B cell (primary cell): Measurements from ENCODE around the gene SLC25A10. TPM values are rescaled to one million over a fixed set of nuclear protein-coding genes. Genes with fewer than 3 reads are reported as not detected.
A peak's percentile ranks its signal among the peaks of the same experiment; 100 is the strongest.

ENCODE experiments used
- ATAC-seq: fragments of 200-7000 bp; cut with Tn5 transposase; one replicate; pipeline ENCODE4 v1.10.0; 2021; ENCODE audit warnings: low read depth, mild to moderate bottlenecking, moderate number of reproducible peaks, moderate library complexity
- CTCF ChIA-PET: fragments of 350-600 bp; sonication (Branson Sonifier 250); formaldehyde crosslinking; loops from one replicate; lab custom pipeline; 2021; ENCODE audit warnings: antibody characterized with exemption, inconsistent platforms; lab: Charles Lee
- POLR2A ChIA-PET: fragments of 350-600 bp; sonication (Branson Sonifier 250); formaldehyde crosslinking; loops from one replicate; lab custom pipeline; 2021; ENCODE audit warnings: antibody characterized with exemption; lab: Charles Lee
- DNase-seq: peaks from one replicate; pipeline ENCODE4 v3.0.0; 2013
- H2AFZ ChIP-seq: 2 replicates; pipeline ENCODE4 v1.6.1; 2012; ENCODE audit warnings: mild to moderate bottlenecking, low read depth, low read length; ENCODE audit not compliant: insufficient read depth, poor library complexity, severe bottlenecking
- H3K27ac ChIP-seq, 2 donors: 1 replicate in 1 of 2; 2 replicates in 1 of 2; pipeline ENCODE4 v1.5.1; 2012 to 2013; ENCODE audit warnings: low read length in 2 of 2, mild to moderate bottlenecking in 2 of 2, moderate library complexity in 1 of 2
- H3K27me3 ChIP-seq, 4 experiments: fragments of 200-600 bp in 1 of 4; sonication (generic) in 1 of 4; replicated peaks in 1 of 4; 1 replicate in 2 of 4; 2 replicates in 2 of 4; pipeline versions ENCODE4 v1.6.1 to v1.7.0; 2013 to 2016; ENCODE audit warnings: low read length in 3 of 4, mild to moderate bottlenecking in 2 of 4, mixed read lengths in 1 of 4, moderate library complexity in 1 of 4; ENCODE audit not compliant: insufficient read depth in 4 of 4, control insufficient read depth in 3 of 4; ENCODE audit errors: control extremely low read depth in 1 of 4
- H3K36me3 ChIP-seq, 2 experiments: replicated peaks in 1 of 2; 1 replicate in 1 of 2; 2 replicates in 1 of 2; pipeline versions ENCODE4 v1.6.1 to v1.7.1; 2013; ENCODE audit warnings: low read length in 1 of 2; ENCODE audit not compliant: insufficient read depth in 2 of 2, control insufficient read depth in 1 of 2; ENCODE audit errors: control extremely low read depth in 1 of 2, extremely low read depth in 1 of 2
- H3K4me1 ChIP-seq, 2 donors: fragments of 200-600 bp in 1 of 2; sonication (generic) in 1 of 2; 1 replicate in 1 of 2; 2 replicates in 1 of 2; pipeline versions ENCODE4 v1.5.1 to v1.6.1; 2013 to 2017; ENCODE audit warnings: low read length in 2 of 2; ENCODE audit not compliant: control insufficient read depth in 2 of 2, insufficient read depth in 2 of 2
- H3K4me2 ChIP-seq: replicated peaks from 2 replicates; pipeline ENCODE3; 2012; ENCODE audit warnings: mild to moderate bottlenecking, low read depth, low read length; ENCODE audit not compliant: poor library complexity, severe bottlenecking
- H3K4me3 ChIP-seq, 5 experiments: fragments of 200-600 bp in 1 of 5; sonication (generic) in 1 of 5; 1 replicate in 3 of 5; 2 replicates in 2 of 5; pipeline versions ENCODE4 v1.5.1 to v1.7.0; 2011 to 2016; ENCODE audit warnings: low read length in 4 of 5, mild to moderate bottlenecking in 4 of 5, low read depth in 2 of 5, control low read depth in 1 of 5, moderate library complexity in 1 of 5; ENCODE audit not compliant: insufficient read depth in 1 of 5; ENCODE audit errors: control extremely low read depth in 1 of 5, extremely low read depth in 1 of 5
- H3K79me2 ChIP-seq: fragments of 200-600 bp; sonication (generic); one replicate; pipeline ENCODE4 v1.6.0; 2016; ENCODE audit warnings: low read length; ENCODE audit not compliant: control insufficient read depth, insufficient read depth
- H3K9ac ChIP-seq: fragments of 200-600 bp; sonication (generic); 2 replicates; pipeline ENCODE4 v1.6.1; 2017; ENCODE audit warnings: mild to moderate bottlenecking, low read length, moderate library complexity
- H3K9me3 ChIP-seq, 3 donors: one replicate each; pipeline versions ENCODE4 v1.6.1 to v1.7.1; 2013; ENCODE audit warnings: low read length in 2 of 3; ENCODE audit not compliant: control insufficient read depth in 2 of 3, insufficient read depth in 1 of 3; ENCODE audit errors: control extremely low read depth in 1 of 3
- H4K20me1 ChIP-seq: 2 replicates; pipeline ENCODE4 v1.6.0; 2012; ENCODE audit warnings: mild to moderate bottlenecking, low read length; ENCODE audit not compliant: insufficient read depth, control insufficient read depth, poor library complexity, severe bottlenecking
- H3K27ac Mint-ChIP-seq: one replicate; pipeline ENCODE4 v1.8.0; 2021; ENCODE audit warnings: mixed read lengths
- H3K27me3 Mint-ChIP-seq: one replicate; pipeline ENCODE4 v1.8.0; 2021; ENCODE audit warnings: mixed read lengths
- H3K4me1 Mint-ChIP-seq: one replicate; pipeline ENCODE4 v1.8.0; 2021; ENCODE audit warnings: mixed read lengths
- H3K4me3 Mint-ChIP-seq: one replicate; pipeline ENCODE4 v1.8.0; 2021; ENCODE audit warnings: mixed read lengths
- H3K9me3 Mint-ChIP-seq: one replicate; pipeline ENCODE4 v1.8.0; 2022; ENCODE audit warnings: mixed read lengths; ENCODE audit not compliant: insufficient read depth
- EZH2 ChIP-seq: IDR thresholded peaks from 2 replicates; pipeline ENCODE4 v1.6.1; 2012; ENCODE audit warnings: borderline replicate concordance, low read depth, mild to moderate bottlenecking, moderate library complexity, low read length; ENCODE audit not compliant: insufficient read depth, poor library complexity, severe bottlenecking
- WGBS: methylation state at CpG from one replicate; pipeline ENCODE4 v1.1.5; 2013; ENCODE audit warnings: missing lambda C conversion rate; ENCODE audit not compliant: insufficient coverage; 5-methylcytosine and 5-hydroxymethylcytosine counted together
- intact Hi-C: fragments of 100-400 bp; cut with micrococcal nuclease; formaldehyde crosslinking; loops from one replicate; pipeline ENCODE4 v1.10.0; 2022
- polyA plus RNA-seq: library from polyadenylated mRNA; depleted of rRNA; stranded (reverse); fragments of >200 nt; gene quantifications from 2 replicates; pipeline ENCODE4 v1.2.3, GENCODE V29; 2012
- total RNA-seq, 2 donors: library from RNA; stranded (reverse); fragments of 120-200 nt in 1 of 2; gene quantifications; 1 replicate in 1 of 2; 2 replicates in 1 of 2; pipeline versions ENCODE4 v1.2.3 to v1.2.4, GENCODE V29; 2013 to 2022
- TF ChIP-seq, protein P1 (sequence below): fragments of 200-600 bp; IDR thresholded peaks from one replicate; pipeline ENCODE4 v1.8.0; 2022; ENCODE audit warnings: antibody characterized with exemption, mild to moderate bottlenecking

SLC25A10 gene
- total and polyA plus RNA-seq, 2 donors (not counting 1 experiment from before 2014, with no cell fraction given), result 3.9 to 5.0 TPM

DNA sequence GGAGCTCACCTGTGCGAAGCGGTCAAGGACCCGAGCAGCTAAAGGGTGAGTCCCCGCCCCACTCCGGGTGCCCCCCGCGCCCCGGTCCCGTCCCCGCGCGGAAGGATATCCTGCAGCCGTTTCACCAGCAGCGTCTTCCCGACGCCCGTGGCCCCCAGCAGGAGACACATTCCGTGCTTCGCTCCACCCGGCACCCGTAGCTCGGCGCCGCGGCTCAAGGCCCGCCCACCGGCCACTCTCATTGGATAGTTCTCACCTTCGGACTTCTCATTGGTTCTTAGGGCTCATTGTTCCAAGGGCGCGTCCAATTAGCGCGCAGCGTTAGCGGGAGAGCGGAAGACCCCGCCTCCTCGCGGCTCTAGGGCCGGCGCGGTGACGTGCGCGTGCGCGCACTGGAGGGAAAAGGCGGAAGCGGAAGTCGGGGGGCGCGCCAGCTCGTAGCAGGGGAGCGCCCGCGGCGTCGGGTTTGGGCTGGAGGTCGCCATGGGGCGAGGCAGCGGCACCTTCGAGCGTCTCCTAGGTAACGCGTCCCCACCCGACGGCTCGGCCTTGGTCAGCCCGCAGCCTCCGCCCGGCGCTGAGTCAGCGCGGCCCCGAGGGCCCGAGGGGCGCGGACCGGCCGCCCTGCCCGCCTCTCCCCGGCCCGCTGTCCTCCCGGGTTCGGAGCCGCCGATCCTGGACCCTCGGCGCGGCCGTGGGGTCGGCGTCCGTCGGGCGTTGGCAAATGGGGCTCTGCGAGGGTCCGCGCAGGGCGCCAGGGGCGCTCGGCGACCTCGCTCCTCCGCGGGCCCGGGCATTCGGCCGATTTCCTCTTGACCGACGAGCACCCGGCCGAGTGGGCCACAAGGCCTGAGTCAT is 28.3 kb upstream of the SLC25A10 start, which contains the start of the genes ARL16 and HGS:
Gene ARL16 (minus strand): TSS at position 214 of the 858 bp plus-strand sequence. CDS start 44 bp downstream, at position 170.
Gene HGS (plus strand): TSS at position 428 of the 858 bp plus-strand sequence. CDS start 56 bp downstream, at position 484.
- intact Hi-C loops, result loop anchor here (1.0 to 2.0 kb wide), 5 partner anchors 18 to 207 kb away; partner anchors contain the start of genes ALYREF, ANAPC11, CCDC137 and MRPL12
- H3K4me1 ChIP-seq, result peaks cover 22 to 25% of the 10 kb centered on the region in 2 donors
- H3K9ac ChIP-seq, result peak within 1 kb of the TSS; percentile 92
- H3K9me3 ChIP-seq, result no peaks in the 10 kb centered on the region
- peak within 1 kb of the TSS; percentile 90 for H3K4me2 ChIP-seq
- Mint-ChIP-seq H3K9me3 (no peaks in the 10 kb centered on the region), H3K4me3 (peak within 1 kb of the TSS; percentile 91), H3K27me3 (no peaks in the 10 kb centered on the region), H3K27ac (peak within 1 kb of the TSS; percentile 95), H3K4me1 (peaks cover 33% of the 10 kb centered on the region)
- H3K4me3 ChIP-seq, result peak within 1 kb of the TSS; percentile 58 to 94 (median 93)
- ATAC-seq, result peak; percentile 98
- H2AFZ ChIP-seq, result peak within 1 kb of the TSS; percentile 88
- peak; percentile 100 for DNase-seq
- TF ChIP-seq, protein P1, sequence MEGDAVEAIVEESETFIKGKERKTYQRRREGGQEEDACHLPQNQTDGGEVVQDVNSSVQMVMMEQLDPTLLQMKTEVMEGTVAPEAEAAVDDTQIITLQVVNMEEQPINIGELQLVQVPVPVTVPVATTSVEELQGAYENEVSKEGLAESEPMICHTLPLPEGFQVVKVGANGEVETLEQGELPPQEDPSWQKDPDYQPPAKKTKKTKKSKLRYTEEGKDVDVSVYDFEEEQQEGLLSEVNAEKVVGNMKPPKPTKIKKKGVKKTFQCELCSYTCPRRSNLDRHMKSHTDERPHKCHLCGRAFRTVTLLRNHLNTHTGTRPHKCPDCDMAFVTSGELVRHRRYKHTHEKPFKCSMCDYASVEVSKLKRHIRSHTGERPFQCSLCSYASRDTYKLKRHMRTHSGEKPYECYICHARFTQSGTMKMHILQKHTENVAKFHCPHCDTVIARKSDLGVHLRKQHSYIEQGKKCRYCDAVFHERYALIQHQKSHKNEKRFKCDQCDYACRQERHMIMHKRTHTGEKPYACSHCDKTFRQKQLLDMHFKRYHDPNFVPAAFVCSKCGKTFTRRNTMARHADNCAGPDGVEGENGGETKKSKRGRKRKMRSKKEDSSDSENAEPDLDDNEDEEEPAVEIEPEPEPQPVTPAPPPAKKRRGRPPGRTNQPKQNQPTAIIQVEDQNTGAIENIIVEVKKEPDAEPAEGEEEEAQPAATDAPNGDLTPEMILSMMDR, result no peak
- no peak for TF ChIP-seq EZH2
- peaks cover 78% of the 10 kb centered on the region for H3K79me2 ChIP-seq
- H3K36me3 ChIP-seq, result peaks cover 0 to 29% of the 10 kb centered on the region in 2 experiments
- CTCF ChIA-PET, result interaction anchor here (0.5 to 1.5 kb wide), 7 partner anchors 9 to 242 kb away, joined by 3 to 5 read pairs (median 3); partner anchors contain the start of genes CCDC137 and OXLD1
- H3K27me3 ChIP-seq, result no peaks in the 10 kb centered on the region
- POLR2A ChIA-PET, result interaction anchor here (0.6 to 2.1 kb wide), 9 partner anchors 15 to 289 kb away, joined by 3 to 10 read pairs (median 5); partner anchors contain the start of genes ALYREF, CCDC137, FAAP100 and MRPL12
- peak within 1 kb of the TSS; percentile 53 to 83 for H3K27ac ChIP-seq
- peaks cover 47% of the 10 kb centered on the region for H4K20me1 ChIP-seq
- WGBS, result under 1% methylated on average over 112 of the region's 112 CpGs
